Measurements from ENCODE around the gene NHLH1. TPM values are rescaled to one million over a fixed set of nuclear protein-coding genes. Genes with fewer than 3 reads are reported as not detected.

Gene NHLH1
- total and polyA plus RNA-seq, 2 of the 13 experiments (the other 11 are each of a cell fraction or from before 2014, with no cell fraction given) = 0.11 to 0.57 TPM

DNA sequence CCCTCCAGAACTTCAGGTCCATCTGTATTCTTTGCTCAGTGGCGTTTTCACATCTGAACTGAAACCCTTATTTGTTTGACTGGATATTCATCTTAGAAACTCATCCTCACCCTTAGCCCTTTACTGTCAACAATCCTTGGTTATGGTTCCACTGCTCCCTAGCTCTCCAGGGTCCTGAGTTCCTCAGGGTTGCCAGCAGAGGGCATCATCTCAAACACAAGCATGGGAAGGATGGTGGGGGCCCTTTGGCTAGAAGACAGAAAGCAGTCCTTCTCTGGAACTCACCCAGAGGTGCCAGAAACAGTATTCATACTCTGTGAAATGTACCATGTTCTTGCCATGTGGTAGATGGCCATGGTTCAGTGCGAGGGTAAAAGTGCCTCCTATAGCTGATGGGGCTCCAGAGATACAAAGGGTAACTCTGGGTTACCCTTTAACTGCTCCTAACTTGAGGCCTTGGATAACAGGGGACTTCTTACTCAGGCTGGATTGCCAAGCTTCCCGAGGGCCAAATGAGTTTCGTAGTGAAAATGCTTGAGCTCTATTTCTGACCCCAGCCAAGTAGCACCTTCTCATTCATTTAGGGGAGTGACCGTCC, 12.4 kb upstream of the NHLH1 start:
- Histone ChIP-seq H3K4me3 (replicated peaks in 1 of 3; ENCODE audit: insufficient read depth in 1 of 3, low read depth in 2 of 3, low read length in 3 of 3) (no peak overlapping the region), H3K9me3 (ENCODE audit: low read length) (no peaks in the 10 kb centered on the region), H3K27ac (ENCODE audit: extremely low read length, insufficient read depth, low read length) (no peak overlapping the region), H3K4me2 (ENCODE audit: low read depth, low read length) (no peak overlapping the region), H3K36me3 (replicated peaks in 1 of 2; ENCODE audit: control insufficient read depth in 1 of 2, insufficient read depth in 2 of 2, low read length in 2 of 2) (peaks cover 44 to 84% of the 10 kb centered on the region in 2 experiments), H3K9ac (ENCODE audit: insufficient read depth, low read depth, low read length) (no peak overlapping the region), H2AFZ (ENCODE audit: low read length) (no peak overlapping the region), H3K4me1 (ENCODE audit: insufficient read depth, low read length) (no peaks in the 10 kb centered on the region), H3K79me2 (ENCODE audit: insufficient read depth, low read length) (no peaks in the 10 kb centered on the region), H3K27me3 (ENCODE audit: control insufficient read depth in 1 of 2, insufficient read depth in 2 of 2, low read length in 2 of 2) (no peaks in the 10 kb centered on the region), H4K20me1 (ENCODE audit: insufficient read depth, low read length) (no peaks in the 10 kb centered on the region)
- FAIRE-seq (peak; percentile 73), DNase-seq (ENCODE audit: low spot score) (peak; percentile 20), ATAC-seq (peak; percentile 89)
- intact Hi-C loops (cut with micrococcal nuclease; ENCODE audit: unreplicated experiment) = no loop called here
- 92% methylated on average over 4 of the region's 5 CpGs for WGBS (ENCODE audit: low lambda C conversion rate)
- no TSS peak for BruUV-seq (replicated peaks)
- in situ Hi-C loops (cut with HindIII; ENCODE audit: extremely low pct_ligation_motif_present, low pct_unique_long_range_greater_than_20kb) = no loop called here
- POLR2A ChIA-PET = interaction anchor here (1.2 kb wide), 1 partner anchor 11 kb away, joined by 4 read pairs; the partner anchor contains the start of genes COPA and NCSTN
- CTCF ChIA-PET (ENCODE audit: low intra/inter-chr PET ratio, low total read pairs) = interaction anchor here (2.1 kb wide), 1 partner anchor 22 kb away, joined by 16 read pairs; no protein-coding TSS in a partner anchor
- TF ChIP-seq ZC3H13 (CRISPR knock-in tag; IDR thresholded peaks at IDR 0.05) = no peak
- no peak for TF ChIP-seq FOSL2 (CRISPR knock-in tag; IDR thresholded peaks at IDR 0.05)
- TF ChIP-seq NFYB (CRISPR knock-in tag; IDR thresholded peaks at IDR 0.05) = no peak
- no peak for TF ChIP-seq LCORL (IDR thresholded peaks at IDR 0.05)
- no peak for TF ChIP-seq LCORL (CRISPR knock-in tag; IDR thresholded peaks at IDR 0.05)
- TF ChIP-seq, protein P1, sequence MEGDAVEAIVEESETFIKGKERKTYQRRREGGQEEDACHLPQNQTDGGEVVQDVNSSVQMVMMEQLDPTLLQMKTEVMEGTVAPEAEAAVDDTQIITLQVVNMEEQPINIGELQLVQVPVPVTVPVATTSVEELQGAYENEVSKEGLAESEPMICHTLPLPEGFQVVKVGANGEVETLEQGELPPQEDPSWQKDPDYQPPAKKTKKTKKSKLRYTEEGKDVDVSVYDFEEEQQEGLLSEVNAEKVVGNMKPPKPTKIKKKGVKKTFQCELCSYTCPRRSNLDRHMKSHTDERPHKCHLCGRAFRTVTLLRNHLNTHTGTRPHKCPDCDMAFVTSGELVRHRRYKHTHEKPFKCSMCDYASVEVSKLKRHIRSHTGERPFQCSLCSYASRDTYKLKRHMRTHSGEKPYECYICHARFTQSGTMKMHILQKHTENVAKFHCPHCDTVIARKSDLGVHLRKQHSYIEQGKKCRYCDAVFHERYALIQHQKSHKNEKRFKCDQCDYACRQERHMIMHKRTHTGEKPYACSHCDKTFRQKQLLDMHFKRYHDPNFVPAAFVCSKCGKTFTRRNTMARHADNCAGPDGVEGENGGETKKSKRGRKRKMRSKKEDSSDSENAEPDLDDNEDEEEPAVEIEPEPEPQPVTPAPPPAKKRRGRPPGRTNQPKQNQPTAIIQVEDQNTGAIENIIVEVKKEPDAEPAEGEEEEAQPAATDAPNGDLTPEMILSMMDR (CRISPR knock-in tag; IDR thresholded peaks at IDR 0.05) = peak; percentile 65
- TF ChIP-seq, protein P2, sequence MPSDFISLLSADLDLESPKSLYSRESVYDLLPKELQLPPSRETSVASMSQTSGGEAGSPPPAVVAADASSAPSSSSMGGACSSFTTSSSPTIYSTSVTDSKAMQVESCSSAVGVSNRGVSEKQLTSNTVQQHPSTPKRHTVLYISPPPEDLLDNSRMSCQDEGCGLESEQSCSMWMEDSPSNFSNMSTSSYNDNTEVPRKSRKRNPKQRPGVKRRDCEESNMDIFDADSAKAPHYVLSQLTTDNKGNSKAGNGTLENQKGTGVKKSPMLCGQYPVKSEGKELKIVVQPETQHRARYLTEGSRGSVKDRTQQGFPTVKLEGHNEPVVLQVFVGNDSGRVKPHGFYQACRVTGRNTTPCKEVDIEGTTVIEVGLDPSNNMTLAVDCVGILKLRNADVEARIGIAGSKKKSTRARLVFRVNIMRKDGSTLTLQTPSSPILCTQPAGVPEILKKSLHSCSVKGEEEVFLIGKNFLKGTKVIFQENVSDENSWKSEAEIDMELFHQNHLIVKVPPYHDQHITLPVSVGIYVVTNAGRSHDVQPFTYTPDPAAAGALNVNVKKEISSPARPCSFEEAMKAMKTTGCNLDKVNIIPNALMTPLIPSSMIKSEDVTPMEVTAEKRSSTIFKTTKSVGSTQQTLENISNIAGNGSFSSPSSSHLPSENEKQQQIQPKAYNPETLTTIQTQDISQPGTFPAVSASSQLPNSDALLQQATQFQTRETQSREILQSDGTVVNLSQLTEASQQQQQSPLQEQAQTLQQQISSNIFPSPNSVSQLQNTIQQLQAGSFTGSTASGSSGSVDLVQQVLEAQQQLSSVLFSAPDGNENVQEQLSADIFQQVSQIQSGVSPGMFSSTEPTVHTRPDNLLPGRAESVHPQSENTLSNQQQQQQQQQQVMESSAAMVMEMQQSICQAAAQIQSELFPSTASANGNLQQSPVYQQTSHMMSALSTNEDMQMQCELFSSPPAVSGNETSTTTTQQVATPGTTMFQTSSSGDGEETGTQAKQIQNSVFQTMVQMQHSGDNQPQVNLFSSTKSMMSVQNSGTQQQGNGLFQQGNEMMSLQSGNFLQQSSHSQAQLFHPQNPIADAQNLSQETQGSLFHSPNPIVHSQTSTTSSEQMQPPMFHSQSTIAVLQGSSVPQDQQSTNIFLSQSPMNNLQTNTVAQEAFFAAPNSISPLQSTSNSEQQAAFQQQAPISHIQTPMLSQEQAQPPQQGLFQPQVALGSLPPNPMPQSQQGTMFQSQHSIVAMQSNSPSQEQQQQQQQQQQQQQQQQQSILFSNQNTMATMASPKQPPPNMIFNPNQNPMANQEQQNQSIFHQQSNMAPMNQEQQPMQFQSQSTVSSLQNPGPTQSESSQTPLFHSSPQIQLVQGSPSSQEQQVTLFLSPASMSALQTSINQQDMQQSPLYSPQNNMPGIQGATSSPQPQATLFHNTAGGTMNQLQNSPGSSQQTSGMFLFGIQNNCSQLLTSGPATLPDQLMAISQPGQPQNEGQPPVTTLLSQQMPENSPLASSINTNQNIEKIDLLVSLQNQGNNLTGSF (CRISPR knock-in tag; IDR thresholded peaks at IDR 0.05) = no peak
- no peak for TF ChIP-seq FOXO1 (CRISPR knock-in tag; IDR thresholded peaks at IDR 0.05)
- TF ChIP-seq, protein P3, sequence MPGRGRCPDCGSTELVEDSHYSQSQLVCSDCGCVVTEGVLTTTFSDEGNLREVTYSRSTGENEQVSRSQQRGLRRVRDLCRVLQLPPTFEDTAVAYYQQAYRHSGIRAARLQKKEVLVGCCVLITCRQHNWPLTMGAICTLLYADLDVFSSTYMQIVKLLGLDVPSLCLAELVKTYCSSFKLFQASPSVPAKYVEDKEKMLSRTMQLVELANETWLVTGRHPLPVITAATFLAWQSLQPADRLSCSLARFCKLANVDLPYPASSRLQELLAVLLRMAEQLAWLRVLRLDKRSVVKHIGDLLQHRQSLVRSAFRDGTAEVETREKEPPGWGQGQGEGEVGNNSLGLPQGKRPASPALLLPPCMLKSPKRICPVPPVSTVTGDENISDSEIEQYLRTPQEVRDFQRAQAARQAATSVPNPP (CRISPR knock-in tag; IDR thresholded peaks at IDR 0.05) = no peak
- no peak for TF ChIP-seq KLF12 (CRISPR knock-in tag; IDR thresholded peaks at IDR 0.05; ENCODE audit: borderline replicate concordance)
- TF ChIP-seq, protein P4, sequence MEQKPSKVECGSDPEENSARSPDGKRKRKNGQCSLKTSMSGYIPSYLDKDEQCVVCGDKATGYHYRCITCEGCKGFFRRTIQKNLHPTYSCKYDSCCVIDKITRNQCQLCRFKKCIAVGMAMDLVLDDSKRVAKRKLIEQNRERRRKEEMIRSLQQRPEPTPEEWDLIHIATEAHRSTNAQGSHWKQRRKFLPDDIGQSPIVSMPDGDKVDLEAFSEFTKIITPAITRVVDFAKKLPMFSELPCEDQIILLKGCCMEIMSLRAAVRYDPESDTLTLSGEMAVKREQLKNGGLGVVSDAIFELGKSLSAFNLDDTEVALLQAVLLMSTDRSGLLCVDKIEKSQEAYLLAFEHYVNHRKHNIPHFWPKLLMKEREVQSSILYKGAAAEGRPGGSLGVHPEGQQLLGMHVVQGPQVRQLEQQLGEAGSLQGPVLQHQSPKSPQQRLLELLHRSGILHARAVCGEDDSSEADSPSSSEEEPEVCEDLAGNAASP (CRISPR knock-in tag; IDR thresholded peaks at IDR 0.05; ENCODE audit: borderline replicate concordance) = no peak
- TF ChIP-seq FOXA1 (IDR thresholded peaks at IDR 0.05) = no peak
- TF ChIP-seq FOXA1 (CRISPR knock-in tag; IDR thresholded peaks at IDR 0.05) = no peak
